ENCODE data around the gene KIAA0753. TPM values are rescaled to one million over a fixed set of nuclear protein-coding genes. Genes with fewer than 3 reads are reported as not detected.

The KIAA0753 gene
- total RNA-seq, 1 donor, result 14.4 TPM

DNA sequence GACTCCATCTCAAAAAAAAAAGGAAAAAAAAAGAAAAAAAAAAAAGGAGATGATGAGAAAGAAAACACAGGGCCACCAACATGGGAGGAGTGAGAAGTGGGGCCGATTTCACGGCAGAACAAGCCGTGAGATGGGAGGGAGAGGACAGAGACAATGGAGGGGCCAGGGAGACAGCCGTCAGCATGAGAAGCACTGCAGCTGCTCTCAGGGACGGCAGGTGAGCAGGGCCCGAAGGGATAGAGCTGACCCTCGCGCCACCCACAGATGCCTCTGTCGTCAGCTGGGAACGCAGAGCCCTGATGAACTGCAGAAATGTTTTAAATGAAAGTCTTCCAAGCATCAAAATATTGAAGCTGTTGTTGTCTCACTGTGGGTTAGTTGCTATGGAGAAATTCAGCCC lies 104.5 kb downstream of the KIAA0753 start:
- no peak for TF ChIP-seq CTCF (IDR thresholded peaks at IDR 0.05; ENCODE audit: insufficient read depth, low read length)
- DNase-seq (ENCODE audit: low read depth), result no peak
- H3K4me3 ChIP-seq (ENCODE audit: low read depth, low read length), result no peak overlapping the region

GRCh38 chr17:6534846-6535514 lies 105.5 kb downstream of the KIAA0753 start:
- H3K4me3 ChIP-seq (ENCODE audit: low read depth, low read length), result no peak overlapping the region
- no peak for TF ChIP-seq CTCF (IDR thresholded peaks at IDR 0.05; ENCODE audit: insufficient read depth, low read length)
- no peak for DNase-seq (ENCODE audit: low read depth)

DNA sequence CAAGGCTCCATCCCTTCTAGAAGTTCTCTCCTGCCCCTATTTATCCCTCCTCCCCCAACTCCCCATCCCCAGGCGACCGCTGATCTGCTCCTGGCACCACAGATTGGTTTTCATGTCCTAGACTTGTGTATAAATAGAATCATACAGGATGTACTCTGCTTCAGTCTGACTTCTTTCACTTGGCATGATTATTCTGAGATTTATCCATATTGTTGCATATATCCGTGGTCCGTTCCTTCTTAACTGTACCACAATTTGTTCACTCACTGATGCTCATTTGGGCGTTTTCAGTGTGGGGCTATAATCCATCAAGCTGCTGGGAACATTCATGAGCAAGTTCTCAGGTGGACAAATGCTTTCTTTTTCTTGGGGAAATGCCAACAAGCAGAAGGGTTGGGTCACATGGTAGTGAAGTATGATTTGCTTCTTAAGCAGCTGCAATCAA lies 108.0 kb downstream of the KIAA0753 start:
- no peak overlapping the region for H3K4me3 ChIP-seq (ENCODE audit: low read depth, low read length)
- DNase-seq (ENCODE audit: low read depth), result no peak
- no peak for TF ChIP-seq CTCF (IDR thresholded peaks at IDR 0.05; ENCODE audit: insufficient read depth, low read length)

GRCh38 chr17:6531575-6531974 lies 108.9 kb downstream of the KIAA0753 start:
- no peak for DNase-seq (ENCODE audit: low read depth)
- TF ChIP-seq CTCF (IDR thresholded peaks at IDR 0.05; ENCODE audit: insufficient read depth, low read length), result no peak
- H3K4me3 ChIP-seq (ENCODE audit: low read depth, low read length), result no peak overlapping the region

- no peak overlapping the region for H3K4me3 ChIP-seq (ENCODE audit: low read depth, low read length)
- TF ChIP-seq CTCF (IDR thresholded peaks at IDR 0.05; ENCODE audit: insufficient read depth, low read length), result no peak
- no peak for DNase-seq (ENCODE audit: low read depth)
Observed at GRCh38 chr17:6530324-6530920, 110.1 kb downstream of the KIAA0753 start.

DNA sequence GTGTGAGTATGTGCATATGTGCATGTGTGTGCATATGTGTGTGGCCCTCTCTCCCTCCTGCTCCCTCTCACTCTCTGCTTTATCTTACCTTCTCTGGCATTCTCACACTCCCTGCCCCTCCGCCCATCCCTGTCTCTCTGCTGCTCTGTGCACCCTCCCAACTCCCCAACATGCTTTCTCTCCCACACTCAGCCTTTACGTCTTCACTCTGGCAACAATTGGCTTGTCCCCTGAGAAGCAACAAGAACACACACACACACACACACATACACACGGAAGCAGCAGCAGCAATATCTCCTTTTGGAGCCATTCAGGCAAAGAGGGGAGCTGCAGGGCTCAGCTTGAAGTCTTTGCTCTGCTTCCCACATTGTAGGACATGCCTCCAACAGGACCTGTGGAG lies 112.0 kb downstream of the KIAA0753 start:
- no peak for DNase-seq (ENCODE audit: low read depth)
- no peak for TF ChIP-seq CTCF (IDR thresholded peaks at IDR 0.05; ENCODE audit: insufficient read depth, low read length)
- H3K4me3 ChIP-seq (ENCODE audit: low read depth, low read length), result no peak overlapping the region

Small RNA genes lying within 50 kb of the gene (small RNA-seq; reads per million reads assigned to genes)
- gene MIR4520-1 (not detected), gene RNA5SP435 (not detected)

Other genes with a start within 250 kb of the KIAA0753 start
- 0.09 TPM in 1 of 2 replicates, not detected in the other for gene AIPL1, start 205.6 kb downstream of the KIAA0753 start, total RNA-seq (ENCODE audit: low replicate concordance)
- gene PIMREG, start 196.3 kb downstream of the KIAA0753 start, total RNA-seq (ENCODE audit: low replicate concordance), result 0.90 and 13.1 TPM in 2 replicates
- gene PITPNM3, start 84.2 kb downstream of the KIAA0753 start, total RNA-seq (ENCODE audit: low replicate concordance), result 0.57 and 1.3 TPM in 2 replicates
- gene TXNDC17, start 349 bp upstream of the KIAA0753 start, total RNA-seq (ENCODE audit: low replicate concordance), result 57.5 and 162 TPM in 2 replicates
- 12.3 and 28.8 TPM in 2 replicates for gene MED31, start 10.9 kb upstream of the KIAA0753 start, total RNA-seq (ENCODE audit: low replicate concordance)
- gene C17orf100, start 11.1 kb upstream of the KIAA0753 start, total RNA-seq (ENCODE audit: low replicate concordance), result 0.57 and 0.63 TPM in 2 replicates
- not detected in 2 replicates for gene SLC13A5, start 72.7 kb upstream of the KIAA0753 start, total RNA-seq (ENCODE audit: low replicate concordance)
- gene XAF1, start 115.3 kb upstream of the KIAA0753 start, total RNA-seq (ENCODE audit: low replicate concordance), result 27.5 and 47.1 TPM in 2 replicates
- gene FBXO39, start 135.5 kb upstream of the KIAA0753 start, total RNA-seq (ENCODE audit: low replicate concordance), result 0.09 and 0.57 TPM in 2 replicates
- gene TEKT1, start 191.0 kb upstream of the KIAA0753 start, total RNA-seq (ENCODE audit: low replicate concordance), result not detected in 2 replicates